Hepatocyte (in vitro differentiated cells): Measurements from ENCODE around the gene REXO1. TPM values are rescaled to one million over a fixed set of nuclear protein-coding genes. Genes with fewer than 3 reads are reported as not detected.

ENCODE experiments used
- DNase-seq: peaks from one replicate; pipeline ENCODE4 v3.0.0-alpha.2; 2016; ENCODE audit warnings: low spot score
- H2AFZ ChIP-seq: fragments of 200-600 bp; sonication (generic); 2 replicates; pipeline ENCODE4 v1.6.0; 2016; ENCODE audit warnings: antibody characterized with exemption, mild to moderate bottlenecking
- H3K27ac ChIP-seq: fragments of 200-600 bp; sonication (generic); 2 replicates; pipeline ENCODE4 v1.5.1; 2016; ENCODE audit warnings: mild to moderate bottlenecking
- H3K27me3 ChIP-seq: fragments of 200-600 bp; sonication (generic); 2 replicates; pipeline ENCODE4 v1.6.1; 2016
- H3K36me3 ChIP-seq: fragments of 200-600 bp; sonication (generic); replicated peaks from 2 replicates; pipeline ENCODE4 v1.5.1; 2016; ENCODE audit warnings: low read depth; ENCODE audit not compliant: insufficient read depth
- H3K4me1 ChIP-seq: fragments of 200-600 bp; sonication (generic); 2 replicates; pipeline ENCODE4 v1.5.1; 2016; ENCODE audit warnings: mild to moderate bottlenecking, moderate library complexity; ENCODE audit not compliant: insufficient read depth
- H3K4me2 ChIP-seq: fragments of 200-600 bp; sonication (generic); 2 replicates; pipeline ENCODE4 v1.6.0; 2016
- H3K4me3 ChIP-seq: fragments of 200-600 bp; sonication (generic); 2 replicates; pipeline ENCODE4 v1.5.1; 2016; ENCODE audit warnings: mild to moderate bottlenecking
- H3K79me2 ChIP-seq: fragments of 200-600 bp; sonication (generic); 2 replicates; pipeline ENCODE4 v1.6.0; 2017; ENCODE audit warnings: mild to moderate bottlenecking
- H3K9me2 ChIP-seq: fragments of 200-600 bp; sonication (generic); replicated peaks from 2 replicates; pipeline ENCODE4 v1.6.0; 2017; ENCODE audit warnings: mild to moderate bottlenecking; ENCODE audit not compliant: insufficient read depth
- H3K9me3 ChIP-seq: fragments of 200-600 bp; sonication (generic); 2 replicates; pipeline ENCODE4 v1.5.1; 2016; ENCODE audit warnings: low read depth, mild to moderate bottlenecking
- H4K20me1 ChIP-seq: fragments of 200-600 bp; sonication (generic); 2 replicates; pipeline ENCODE4 v1.6.0; 2016; ENCODE audit warnings: mild to moderate bottlenecking; ENCODE audit not compliant: insufficient read depth, poor library complexity, severe bottlenecking
- EZH2 ChIP-seq: fragments of 200-600 bp; sonication (generic); IDR thresholded peaks from 2 replicates; pipeline ENCODE4 v1.6.1; 2016; ENCODE audit warnings: antibody characterized with exemption, mild to moderate bottlenecking, borderline replicate concordance
- EZH2phosphoT487 ChIP-seq: fragments of 200-600 bp; sonication (generic); IDR thresholded peaks from one replicate; pipeline ENCODE4 v1.6.1; 2018; ENCODE audit warnings: antibody characterized with exemption, mild to moderate bottlenecking, low read depth, moderate library complexity; ENCODE audit not compliant: unreplicated experiment, severe bottlenecking
- WGBS: methylation state at CpG from one replicate; pipeline ENCODE4 v1.1.6; 2016; ENCODE audit warnings: low lambda C conversion rate; ENCODE audit errors: missing lambda C conversion rate; 5-methylcytosine and 5-hydroxymethylcytosine counted together
- polyA plus RNA-seq: library from polyadenylated mRNA; unstranded; fragments of >200 nt; fragmentation: Nextera tagmentation; extraction: Ambion mirVana; gene quantifications from 2 replicates; pipeline ENCODE4 v1.2.1, GENCODE V29; 2016
- total RNA-seq: library from RNA; depleted of rRNA; stranded (reverse); fragments of >200 nt; gene quantifications from 2 replicates; pipeline ENCODE4 v1.2.3, GENCODE V29; 2014
- TF ChIP-seq, protein P1 (sequence below): fragments of 200-600 bp; sonication (generic); IDR thresholded peaks from 2 replicates; pipeline ENCODE4 v1.5.1; 2016; ENCODE audit warnings: antibody characterized with exemption, mild to moderate bottlenecking; ENCODE audit not compliant: poor library complexity

The REXO1 gene
- total and polyA plus RNA-seq, 2 experiments from 2014 or later, result 13.4 to 22.8 TPM

- Histone ChIP-seq H3K27me3 (peaks cover 30% of the 10 kb centered on the region), H3K27ac (no peak overlapping the region), H3K79me2 (no peaks in the 10 kb centered on the region), H3K9me2 (no peaks in the 10 kb centered on the region), H3K9me3 (no peaks in the 10 kb centered on the region), H3K4me1 (no peaks in the 10 kb centered on the region), H4K20me1 (no peaks in the 10 kb centered on the region), H3K36me3 (no peaks in the 10 kb centered on the region), H3K4me3 (no peak overlapping the region), H2AFZ (no peak overlapping the region), H3K4me2 (no peak overlapping the region)
- TF ChIP-seq EZH2, result no peak
- TF ChIP-seq EZH2phosphoT487, result no peak
- TF ChIP-seq, protein P1, sequence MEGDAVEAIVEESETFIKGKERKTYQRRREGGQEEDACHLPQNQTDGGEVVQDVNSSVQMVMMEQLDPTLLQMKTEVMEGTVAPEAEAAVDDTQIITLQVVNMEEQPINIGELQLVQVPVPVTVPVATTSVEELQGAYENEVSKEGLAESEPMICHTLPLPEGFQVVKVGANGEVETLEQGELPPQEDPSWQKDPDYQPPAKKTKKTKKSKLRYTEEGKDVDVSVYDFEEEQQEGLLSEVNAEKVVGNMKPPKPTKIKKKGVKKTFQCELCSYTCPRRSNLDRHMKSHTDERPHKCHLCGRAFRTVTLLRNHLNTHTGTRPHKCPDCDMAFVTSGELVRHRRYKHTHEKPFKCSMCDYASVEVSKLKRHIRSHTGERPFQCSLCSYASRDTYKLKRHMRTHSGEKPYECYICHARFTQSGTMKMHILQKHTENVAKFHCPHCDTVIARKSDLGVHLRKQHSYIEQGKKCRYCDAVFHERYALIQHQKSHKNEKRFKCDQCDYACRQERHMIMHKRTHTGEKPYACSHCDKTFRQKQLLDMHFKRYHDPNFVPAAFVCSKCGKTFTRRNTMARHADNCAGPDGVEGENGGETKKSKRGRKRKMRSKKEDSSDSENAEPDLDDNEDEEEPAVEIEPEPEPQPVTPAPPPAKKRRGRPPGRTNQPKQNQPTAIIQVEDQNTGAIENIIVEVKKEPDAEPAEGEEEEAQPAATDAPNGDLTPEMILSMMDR, result no peak
- no peak for DNase-seq
- 93% methylated on average over 9 of the region's 9 CpGs for WGBS
Observed at GRCh38 chr19:1783874-1784273, 64.4 kb downstream of the REXO1 start.

DNA sequence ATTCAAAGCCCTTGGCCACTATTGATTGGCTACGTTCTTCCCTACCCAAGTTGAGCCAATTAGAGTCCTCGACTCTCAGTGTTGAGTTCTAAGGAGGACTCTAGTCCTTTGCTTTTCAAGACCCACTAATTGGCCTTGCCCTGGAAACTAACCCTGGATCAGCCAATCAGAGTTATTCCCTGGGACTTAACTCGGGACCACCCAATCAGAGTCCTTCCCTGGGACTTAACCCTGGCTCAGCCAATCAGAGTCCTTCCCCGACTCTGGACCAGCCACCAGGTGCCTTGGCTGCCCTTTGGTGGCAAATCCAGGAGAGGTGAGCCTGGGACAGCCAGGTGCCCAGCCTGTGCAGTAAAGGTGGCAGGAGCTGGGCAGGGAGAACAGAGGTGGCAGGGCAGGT lies 64.9 kb downstream of the REXO1 start:
- Histone ChIP-seq H3K4me1 (no peaks in the 10 kb centered on the region), H3K27me3 (peaks cover 31% of the 10 kb centered on the region), H3K27ac (no peak overlapping the region), H3K4me3 (no peak overlapping the region), H2AFZ (no peak overlapping the region), H3K4me2 (no peak overlapping the region), H3K9me2 (no peaks in the 10 kb centered on the region), H3K36me3 (no peaks in the 10 kb centered on the region), H3K79me2 (no peaks in the 10 kb centered on the region), H3K9me3 (no peaks in the 10 kb centered on the region), H4K20me1 (no peaks in the 10 kb centered on the region)
- 86% methylated on average over 4 of the region's 4 CpGs for WGBS
- no peak for DNase-seq
- TF ChIP-seq EZH2phosphoT487, result no peak
- TF ChIP-seq, protein P1, result no peak
- no peak for TF ChIP-seq EZH2

GRCh38 chr19:1782521-1782920 lies 65.8 kb downstream of the REXO1 start:
- Histone ChIP-seq H3K4me3 (no peak overlapping the region), H4K20me1 (no peaks in the 10 kb centered on the region), H3K27ac (no peak overlapping the region), H3K36me3 (no peaks in the 10 kb centered on the region), H2AFZ (no peak overlapping the region), H3K4me1 (no peaks in the 10 kb centered on the region), H3K9me3 (no peaks in the 10 kb centered on the region), H3K9me2 (no peaks in the 10 kb centered on the region), H3K79me2 (no peaks in the 10 kb centered on the region), H3K27me3 (peaks cover 32% of the 10 kb centered on the region), H3K4me2 (no peak overlapping the region)
- TF ChIP-seq EZH2, result no peak
- TF ChIP-seq EZH2phosphoT487, result no peak
- TF ChIP-seq, protein P1, result no peak
- 87% methylated on average over 7 of the region's 7 CpGs for WGBS
- no peak for DNase-seq
